ENCODE results near the gene PABPC1L. TPM values are rescaled to one million over a fixed set of nuclear protein-coding genes. Genes with fewer than 3 reads are reported as not detected.
A peak's percentile ranks its signal among the peaks of the same experiment; 100 is the strongest.

PABPC1L gene
- total and polyA plus RNA-seq, 2 experiments from 2014 or later, result 14.9 to 36.0 TPM

- no peaks in the 10 kb centered on the region for H3K9me3 ChIP-seq (ENCODE audit: low read depth)
- H3K4me3 ChIP-seq, result no peak overlapping the region
- H3K4me1 ChIP-seq (ENCODE audit: low read depth), result peaks cover 13% of the 10 kb centered on the region
- no peak overlapping the region for H3K27ac ChIP-seq
- no peaks in the 10 kb centered on the region for H3K27me3 ChIP-seq
- no peaks in the 10 kb centered on the region for H3K36me3 ChIP-seq
- TF ChIP-seq, protein P1, sequence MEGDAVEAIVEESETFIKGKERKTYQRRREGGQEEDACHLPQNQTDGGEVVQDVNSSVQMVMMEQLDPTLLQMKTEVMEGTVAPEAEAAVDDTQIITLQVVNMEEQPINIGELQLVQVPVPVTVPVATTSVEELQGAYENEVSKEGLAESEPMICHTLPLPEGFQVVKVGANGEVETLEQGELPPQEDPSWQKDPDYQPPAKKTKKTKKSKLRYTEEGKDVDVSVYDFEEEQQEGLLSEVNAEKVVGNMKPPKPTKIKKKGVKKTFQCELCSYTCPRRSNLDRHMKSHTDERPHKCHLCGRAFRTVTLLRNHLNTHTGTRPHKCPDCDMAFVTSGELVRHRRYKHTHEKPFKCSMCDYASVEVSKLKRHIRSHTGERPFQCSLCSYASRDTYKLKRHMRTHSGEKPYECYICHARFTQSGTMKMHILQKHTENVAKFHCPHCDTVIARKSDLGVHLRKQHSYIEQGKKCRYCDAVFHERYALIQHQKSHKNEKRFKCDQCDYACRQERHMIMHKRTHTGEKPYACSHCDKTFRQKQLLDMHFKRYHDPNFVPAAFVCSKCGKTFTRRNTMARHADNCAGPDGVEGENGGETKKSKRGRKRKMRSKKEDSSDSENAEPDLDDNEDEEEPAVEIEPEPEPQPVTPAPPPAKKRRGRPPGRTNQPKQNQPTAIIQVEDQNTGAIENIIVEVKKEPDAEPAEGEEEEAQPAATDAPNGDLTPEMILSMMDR (IDR thresholded peaks at IDR 0.05; ENCODE audit: low read depth, low read length), result no peak
- DNase-seq (ENCODE audit: low read depth in 1 of 2, low spot score in 1 of 2), result no peak
Observed at GRCh38 chr20:44894959-44895358, 14.9 kb upstream of the PABPC1L start.

- Histone ChIP-seq H3K36me3 (peaks cover 3% of the 10 kb centered on the region), H3K4me1 (ENCODE audit: low read depth) (peaks cover 13% of the 10 kb centered on the region), H3K4me3 (no peak overlapping the region), H3K27me3 (no peaks in the 10 kb centered on the region), H3K27ac (no peak overlapping the region), H3K9me3 (ENCODE audit: low read depth) (no peaks in the 10 kb centered on the region)
- DNase-seq (ENCODE audit: low read depth in 1 of 2, low spot score in 1 of 2), result peak in 1 of 2 donors; percentile 69
- TF ChIP-seq, protein P1 (IDR thresholded peaks at IDR 0.05; ENCODE audit: low read depth, low read length), result no peak
Observed at GRCh38 chr20:44896583-44896982, 13.3 kb upstream of the PABPC1L start.

GRCh38 chr20:44897133-44897532 lies 12.7 kb upstream of the PABPC1L start:
- H3K27me3 ChIP-seq, result no peaks in the 10 kb centered on the region
- no peak overlapping the region for H3K4me3 ChIP-seq
- TF ChIP-seq, protein P1 (IDR thresholded peaks at IDR 0.05; ENCODE audit: low read depth, low read length), result no peak
- H3K36me3 ChIP-seq, result peaks cover 8% of the 10 kb centered on the region
- no peak for DNase-seq (ENCODE audit: low read depth in 1 of 2, low spot score in 1 of 2)
- peaks cover 13% of the 10 kb centered on the region for H3K4me1 ChIP-seq (ENCODE audit: low read depth)
- H3K27ac ChIP-seq, result no peak overlapping the region
- H3K9me3 ChIP-seq (ENCODE audit: low read depth), result no peaks in the 10 kb centered on the region

- no peak overlapping the region for H3K4me3 ChIP-seq
Observed at GRCh38 chr20:44900231-44900854, 9.5 kb upstream of the PABPC1L start.

GRCh38 chr20:44901974-44902373 lies 7.9 kb upstream of the PABPC1L start:
- Histone ChIP-seq H3K4me3 (no peak overlapping the region), H3K36me3 (peaks cover 49% of the 10 kb centered on the region), H3K9me3 (ENCODE audit: low read depth) (no peaks in the 10 kb centered on the region), H3K4me1 (ENCODE audit: low read depth) (peaks cover 4% of the 10 kb centered on the region), H3K27ac (no peak overlapping the region), H3K27me3 (no peaks in the 10 kb centered on the region)
- TF ChIP-seq, protein P1 (IDR thresholded peaks at IDR 0.05; ENCODE audit: low read depth, low read length), result no peak
- DNase-seq (ENCODE audit: low read depth in 1 of 2, low spot score in 1 of 2), result no peak

More at GRCh38 chr20:44900231-44900854, 9.5 kb upstream of the PABPC1L start:
- peaks cover 40% of the 10 kb centered on the region for H3K36me3 ChIP-seq
- TF ChIP-seq, protein P1 (IDR thresholded peaks at IDR 0.05; ENCODE audit: low read depth, low read length), result no peak
- H3K27ac ChIP-seq, result no peak overlapping the region
- no peaks in the 10 kb centered on the region for H3K9me3 ChIP-seq (ENCODE audit: low read depth)
- no peaks in the 10 kb centered on the region for H3K27me3 ChIP-seq
- DNase-seq (ENCODE audit: low read depth in 1 of 2, low spot score in 1 of 2), result no peak
- H3K4me1 ChIP-seq (ENCODE audit: low read depth), result peaks cover 13% of the 10 kb centered on the region

Data from cardiac muscle cell (in vitro differentiated cells and primary cell).